Measurements from ENCODE around the gene TAS2R16. TPM values are rescaled to one million over a fixed set of nuclear protein-coding genes. Genes with fewer than 3 reads are reported as not detected.

Gene TAS2R16
- total RNA-seq, 1 donor = not detected

- H3K4me3 ChIP-seq (ENCODE audit: low read depth, low read length) = no peak overlapping the region
- TF ChIP-seq, protein P1, sequence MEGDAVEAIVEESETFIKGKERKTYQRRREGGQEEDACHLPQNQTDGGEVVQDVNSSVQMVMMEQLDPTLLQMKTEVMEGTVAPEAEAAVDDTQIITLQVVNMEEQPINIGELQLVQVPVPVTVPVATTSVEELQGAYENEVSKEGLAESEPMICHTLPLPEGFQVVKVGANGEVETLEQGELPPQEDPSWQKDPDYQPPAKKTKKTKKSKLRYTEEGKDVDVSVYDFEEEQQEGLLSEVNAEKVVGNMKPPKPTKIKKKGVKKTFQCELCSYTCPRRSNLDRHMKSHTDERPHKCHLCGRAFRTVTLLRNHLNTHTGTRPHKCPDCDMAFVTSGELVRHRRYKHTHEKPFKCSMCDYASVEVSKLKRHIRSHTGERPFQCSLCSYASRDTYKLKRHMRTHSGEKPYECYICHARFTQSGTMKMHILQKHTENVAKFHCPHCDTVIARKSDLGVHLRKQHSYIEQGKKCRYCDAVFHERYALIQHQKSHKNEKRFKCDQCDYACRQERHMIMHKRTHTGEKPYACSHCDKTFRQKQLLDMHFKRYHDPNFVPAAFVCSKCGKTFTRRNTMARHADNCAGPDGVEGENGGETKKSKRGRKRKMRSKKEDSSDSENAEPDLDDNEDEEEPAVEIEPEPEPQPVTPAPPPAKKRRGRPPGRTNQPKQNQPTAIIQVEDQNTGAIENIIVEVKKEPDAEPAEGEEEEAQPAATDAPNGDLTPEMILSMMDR (IDR thresholded peaks at IDR 0.05; ENCODE audit: insufficient read depth, low read depth, low read length) = no peak
- peak; percentile 40 for DNase-seq (ENCODE audit: low read depth)
These were observed 9.4 kb upstream of the TAS2R16 start for GRCh38 chr7:123004931-123005330.

- TF ChIP-seq, protein P1 (IDR thresholded peaks at IDR 0.05; ENCODE audit: insufficient read depth, low read depth, low read length) = no peak
- no peak overlapping the region for H3K4me3 ChIP-seq (ENCODE audit: low read depth, low read length)
- peak; percentile 69 for DNase-seq (ENCODE audit: low read depth)
These were observed 8.1 kb upstream of the TAS2R16 start for GRCh38 chr7:123003539-123004126.

DNA sequence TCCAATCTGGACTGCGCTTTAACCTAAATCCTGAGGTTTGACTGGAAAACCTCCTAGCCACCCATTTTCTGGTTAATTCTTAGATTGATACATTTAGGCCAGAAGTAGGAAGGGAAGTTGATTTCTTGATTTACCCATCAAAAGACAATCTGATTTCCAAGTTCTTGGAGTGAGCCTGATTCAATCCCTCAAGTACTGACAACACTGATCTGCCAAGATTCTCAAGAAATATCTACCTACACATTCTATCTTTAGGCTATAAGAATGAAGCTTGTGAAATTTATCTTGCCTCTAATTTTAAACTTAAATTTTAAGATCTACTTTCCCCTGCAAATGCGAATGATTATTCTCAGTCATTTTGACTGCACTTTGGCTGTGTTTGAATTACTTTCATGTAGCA is 5.9 kb downstream of the TAS2R16 start:
- H3K4me3 ChIP-seq (ENCODE audit: low read depth, low read length) = no peak overlapping the region
- TF ChIP-seq, protein P1 (IDR thresholded peaks at IDR 0.05; ENCODE audit: insufficient read depth, low read depth, low read length) = no peak
- no peak for DNase-seq (ENCODE audit: low read depth)

- no peak for DNase-seq (ENCODE audit: low read depth)
- TF ChIP-seq, protein P1 (IDR thresholded peaks at IDR 0.05; ENCODE audit: insufficient read depth, low read depth, low read length) = no peak
- no peak overlapping the region for H3K4me3 ChIP-seq (ENCODE audit: low read depth, low read length)
These were observed 6.5 kb downstream of the TAS2R16 start for GRCh38 chr7:122989041-122989440.

- TF ChIP-seq, protein P1 (IDR thresholded peaks at IDR 0.05; ENCODE audit: insufficient read depth, low read depth, low read length) = no peak
- no peak for DNase-seq (ENCODE audit: low read depth)
- no peak overlapping the region for H3K4me3 ChIP-seq (ENCODE audit: low read depth, low read length)
These were observed 7.2 kb downstream of the TAS2R16 start for GRCh38 chr7:122988333-122988732.

- TF ChIP-seq, protein P1 (IDR thresholded peaks at IDR 0.05; ENCODE audit: insufficient read depth, low read depth, low read length) = no peak
- no peak for DNase-seq (ENCODE audit: low read depth)
- no peak overlapping the region for H3K4me3 ChIP-seq (ENCODE audit: low read depth, low read length)
These were observed 8.0 kb downstream of the TAS2R16 start for GRCh38 chr7:122987463-122987862.

DNA sequence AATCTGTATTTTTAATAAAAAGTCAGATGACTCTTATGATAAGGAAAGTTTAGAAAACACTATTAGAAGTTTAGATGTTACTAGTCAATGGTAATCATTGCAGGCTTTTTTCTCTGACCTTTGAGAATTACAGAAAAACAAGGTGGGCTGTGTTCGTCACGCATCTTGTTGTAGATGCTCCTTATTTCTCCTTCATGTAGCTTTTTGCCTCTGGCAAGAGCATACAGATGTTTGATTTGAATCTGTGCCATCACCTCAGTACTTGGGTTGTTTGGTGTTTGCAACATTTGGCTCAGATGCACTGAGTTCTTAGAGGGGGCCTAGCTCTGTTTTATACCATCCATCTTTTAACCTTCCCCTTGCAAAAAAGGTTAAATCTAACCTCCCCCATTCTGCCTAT is 11.5 kb downstream of the TAS2R16 start:
- TF ChIP-seq, protein P1 (IDR thresholded peaks at IDR 0.05; ENCODE audit: insufficient read depth, low read depth, low read length) = no peak
- DNase-seq (ENCODE audit: low read depth) = peak; percentile 51
- no peak overlapping the region for H3K4me3 ChIP-seq (ENCODE audit: low read depth, low read length)
